CD4-positive, alpha-beta T cell treated with Interleukin-2 at 100 ng/mL for 4 hours (primary cell): ENCODE data around the gene TSGA10.
A peak's percentile ranks its signal among the peaks of the same experiment; 100 is the strongest.
"Not testable (repeated sequence)": the region's sequence is repeated elsewhere in the genome, so short reads cannot be mapped to it uniquely, and the experiment has no call there.

ENCODE experiments used
- DNase-seq: peaks from one replicate; pipeline ENCODE4 v3.0.0-alpha.2; 2020; ENCODE audit warnings: low spot score

The TSGA10 gene

DNA sequence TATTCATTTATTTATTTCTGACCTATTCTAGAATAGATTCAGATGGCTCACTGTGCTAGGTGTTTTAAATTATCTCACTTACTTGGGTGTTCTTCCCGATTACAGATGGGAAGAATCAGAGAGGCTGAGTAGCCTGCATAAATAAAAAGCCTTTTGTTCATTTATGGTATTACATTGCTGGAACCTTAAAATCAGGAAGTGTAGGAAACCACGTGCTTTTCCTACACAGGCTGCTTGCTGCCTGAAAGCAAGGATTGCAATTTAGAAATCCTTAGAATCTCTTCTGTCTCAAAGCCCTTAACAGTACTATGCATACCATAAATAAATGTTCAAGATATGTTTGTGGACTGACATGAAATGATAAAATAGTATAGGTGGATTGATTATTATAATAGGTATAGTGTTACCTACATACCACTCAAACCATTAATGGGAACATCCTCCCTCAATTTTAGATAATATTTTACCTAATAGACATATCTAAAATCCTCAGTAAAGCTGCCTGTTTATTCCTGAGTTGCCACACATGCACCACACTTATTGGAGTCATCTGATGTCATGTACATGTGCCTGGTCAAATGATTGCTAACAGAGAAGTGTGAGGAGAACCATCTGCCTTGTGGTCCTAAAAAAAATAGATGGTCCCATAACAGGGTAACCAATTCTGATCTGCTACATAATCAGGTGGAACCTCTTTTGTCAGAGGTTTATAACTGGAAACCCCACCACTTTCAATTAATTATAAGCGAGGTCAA is 86.7 kb downstream of the TSGA10 start:
- DNase-seq = no peak

DNA sequence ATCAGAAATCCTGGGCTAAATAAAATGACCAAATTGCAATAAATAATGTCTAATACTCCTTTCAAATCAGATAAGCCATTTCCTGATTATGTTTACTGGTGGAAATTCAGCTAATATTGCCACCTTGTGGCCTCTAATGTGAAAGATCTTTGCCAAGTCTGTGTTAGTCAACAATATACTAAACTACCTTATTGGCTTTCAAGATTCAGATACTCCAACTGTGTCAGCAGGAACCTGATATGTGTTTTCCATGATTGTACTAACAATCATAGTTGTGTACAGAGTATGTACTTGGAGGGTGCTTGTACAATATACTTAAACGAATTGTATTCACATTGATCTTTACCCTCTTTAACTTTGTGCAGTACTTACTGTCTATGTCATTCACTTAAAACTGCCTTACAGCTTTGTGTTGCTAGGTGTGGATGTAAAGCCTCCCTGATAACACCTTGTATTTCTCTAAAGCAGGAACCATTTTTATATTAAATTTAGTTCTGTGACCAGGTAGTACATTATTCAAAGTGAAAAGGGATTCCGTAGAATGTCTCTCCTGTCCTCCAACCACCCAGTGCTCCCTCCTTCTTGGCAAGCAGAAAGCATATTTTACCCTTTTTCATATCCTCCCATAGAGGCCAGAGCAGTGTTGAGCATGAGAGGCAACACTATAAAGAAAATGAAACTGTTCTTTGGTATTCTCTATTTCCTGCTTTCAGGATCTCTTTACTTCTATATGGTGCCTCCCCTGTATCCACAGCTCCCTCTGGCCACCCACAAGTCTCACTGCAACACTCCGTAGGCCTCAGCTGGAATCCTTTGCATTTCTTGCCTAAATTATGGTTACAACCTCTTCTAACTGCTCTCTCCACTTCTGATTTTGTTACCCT is 88.4 kb downstream of the TSGA10 start:
- DNase-seq = peak; percentile 56

DNA sequence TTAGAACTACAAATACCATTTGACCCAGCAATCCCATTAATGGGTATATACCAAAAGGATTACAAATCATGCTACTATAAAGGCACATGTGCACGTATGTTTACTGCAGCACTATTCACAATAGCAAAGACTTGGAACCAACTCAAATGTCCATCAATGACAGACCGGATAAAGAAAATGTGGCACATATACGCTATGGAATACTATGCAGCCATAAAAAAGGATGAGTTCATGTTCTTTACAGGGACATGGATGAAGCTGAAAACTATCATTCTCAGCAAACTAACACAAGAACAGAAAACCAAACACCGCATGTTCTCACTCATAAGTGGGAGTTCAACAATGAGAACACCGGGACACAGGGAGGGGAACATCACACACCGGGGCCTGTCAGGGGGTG is 105.6 kb downstream of the TSGA10 start:
- DNase-seq = not testable (repeated sequence)

DNA sequence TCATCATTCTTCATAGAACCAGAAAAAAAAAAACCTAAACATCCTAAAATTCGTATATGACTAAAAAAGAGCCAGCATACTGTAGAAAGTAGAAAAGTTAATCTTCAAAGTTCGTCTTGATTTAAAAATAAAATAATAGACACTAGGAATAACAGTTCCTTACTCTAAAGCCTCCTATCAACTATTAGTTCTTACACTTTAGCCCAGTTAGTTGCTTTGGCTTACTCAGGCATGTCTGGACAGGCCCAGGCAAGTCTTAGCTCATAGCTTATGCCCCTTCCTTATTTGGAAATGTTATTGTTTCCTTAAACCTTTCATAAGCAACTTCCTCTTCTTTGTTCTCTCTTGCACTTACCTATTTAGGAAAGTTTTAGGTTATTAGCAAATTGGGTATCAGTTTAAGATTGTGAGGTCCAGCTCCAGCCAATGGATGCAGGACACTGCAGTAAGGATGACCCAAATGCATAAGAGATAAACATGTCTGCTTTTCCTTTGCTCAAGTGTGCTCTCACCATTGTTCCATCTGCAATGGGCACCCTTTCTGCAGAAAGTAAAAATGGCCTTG is 113.9 kb downstream of the TSGA10 start:
- DNase-seq = not testable (repeated sequence)

DNA sequence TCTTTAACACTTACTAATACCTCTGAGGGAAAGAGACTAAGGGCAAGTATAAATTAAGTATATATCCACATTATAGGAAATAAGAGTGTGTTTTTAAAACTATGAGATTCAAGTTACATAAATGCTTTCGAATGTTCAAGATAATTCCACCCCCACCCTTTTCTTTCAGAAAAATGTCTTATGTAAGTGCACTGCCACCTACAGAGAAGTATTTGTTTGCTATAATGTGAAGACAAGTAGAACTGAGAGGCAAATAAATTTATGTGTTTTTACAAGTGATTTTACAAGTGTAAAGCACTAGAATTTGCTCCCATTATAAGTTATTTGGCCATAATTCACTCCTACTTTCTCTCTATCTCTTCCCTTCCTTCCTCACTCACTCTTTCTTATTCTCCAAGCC is 118.8 kb downstream of the TSGA10 start:
- DNase-seq = no peak

DNA sequence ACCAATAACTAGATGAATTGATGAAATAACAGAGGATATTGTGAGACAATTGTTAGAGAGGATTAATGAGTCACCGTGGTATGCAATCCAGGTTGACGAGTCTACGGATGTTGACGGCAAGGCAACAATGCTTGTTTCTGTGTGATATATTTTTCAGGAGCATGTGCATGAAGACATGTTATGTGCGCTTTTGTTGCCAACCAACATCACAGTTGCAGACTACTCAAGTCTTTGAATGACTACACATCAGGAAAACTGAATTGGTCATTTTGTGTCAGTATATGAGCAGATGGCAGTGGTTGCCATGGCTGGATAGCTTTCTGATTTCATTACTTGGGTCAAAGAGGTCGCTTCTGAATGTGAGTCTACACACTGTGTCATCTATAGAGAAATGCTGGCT is 122.0 kb downstream of the TSGA10 start:
- no peak for DNase-seq

DNA sequence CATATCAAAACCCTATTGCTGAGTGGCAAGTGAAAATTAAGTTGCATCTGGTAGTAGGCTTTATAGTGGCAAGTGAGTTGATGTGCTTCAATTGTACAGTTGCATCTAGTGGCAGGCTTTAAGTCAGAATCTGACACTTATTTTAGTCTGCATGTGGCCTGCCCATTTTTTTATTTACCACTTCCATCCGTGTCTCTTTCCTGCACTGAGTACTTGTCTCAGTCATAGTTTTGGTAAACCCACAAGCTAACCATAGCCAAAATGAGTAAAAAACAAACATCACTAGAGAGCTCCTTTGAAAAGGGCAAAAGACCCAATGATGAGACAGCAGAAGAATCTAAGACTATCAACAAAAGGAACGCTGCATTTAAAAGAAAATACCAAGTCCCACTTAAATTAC is 122.7 kb downstream of the TSGA10 start:
- no peak for DNase-seq

DNA sequence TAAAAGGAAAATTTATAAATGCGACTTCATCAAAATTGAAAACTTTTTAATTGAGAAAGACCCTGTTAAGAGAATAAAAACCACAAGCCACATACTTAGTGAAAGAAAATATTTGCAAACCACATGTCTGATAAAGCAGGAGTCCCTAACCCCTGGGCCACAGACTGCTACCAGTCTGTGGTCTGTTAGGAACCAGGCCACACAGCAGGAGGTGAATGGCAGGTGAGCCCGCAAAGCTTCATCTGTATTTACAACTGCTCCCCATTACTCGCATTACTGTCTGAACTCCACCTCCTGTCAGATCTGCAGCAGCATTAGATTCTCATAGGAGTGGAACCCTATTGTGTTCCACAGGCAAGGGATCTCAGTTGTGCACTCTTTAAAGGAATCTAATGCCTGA is 123.3 kb downstream of the TSGA10 start:
- no peak for DNase-seq

DNA sequence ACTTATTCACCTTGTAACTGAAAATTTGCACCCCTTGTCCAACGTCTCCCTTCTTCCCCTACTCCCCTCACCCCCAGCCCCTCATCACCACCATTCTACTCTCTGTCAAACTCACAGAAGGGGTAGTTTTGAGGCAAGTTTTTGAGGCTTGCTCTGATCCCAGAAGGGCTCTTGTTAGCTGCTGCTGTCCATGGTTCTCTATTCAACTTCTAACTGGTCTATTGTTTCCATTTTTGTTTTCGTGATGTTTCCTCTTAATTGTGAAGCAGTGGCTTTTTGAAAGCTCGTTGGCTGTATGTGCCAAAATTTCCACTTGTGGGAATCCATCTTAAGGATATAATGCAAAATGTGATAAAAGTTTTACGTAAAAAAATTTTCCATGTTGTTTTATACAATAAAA is 126.2 kb downstream of the TSGA10 start:
- DNase-seq = no peak

DNA sequence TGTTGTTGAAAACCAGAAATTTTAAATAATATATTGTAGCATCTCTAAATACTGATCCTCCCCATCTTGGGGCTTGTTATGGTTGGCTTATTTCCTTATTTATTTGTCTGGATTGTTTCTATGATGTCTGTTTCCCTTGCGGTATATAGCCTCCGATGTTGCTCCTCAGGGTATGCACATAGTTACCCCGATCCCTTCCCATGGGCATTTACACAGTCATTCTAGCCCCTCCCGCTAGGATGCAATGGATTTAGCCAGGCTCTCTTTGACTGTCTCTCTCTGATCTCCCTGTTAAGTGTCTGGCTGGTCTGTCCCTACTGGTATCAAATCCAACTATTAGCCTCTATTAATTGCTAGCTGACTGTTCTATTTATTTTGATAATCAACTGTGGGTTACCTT is 126.9 kb downstream of the TSGA10 start:
- no peak for DNase-seq

DNA sequence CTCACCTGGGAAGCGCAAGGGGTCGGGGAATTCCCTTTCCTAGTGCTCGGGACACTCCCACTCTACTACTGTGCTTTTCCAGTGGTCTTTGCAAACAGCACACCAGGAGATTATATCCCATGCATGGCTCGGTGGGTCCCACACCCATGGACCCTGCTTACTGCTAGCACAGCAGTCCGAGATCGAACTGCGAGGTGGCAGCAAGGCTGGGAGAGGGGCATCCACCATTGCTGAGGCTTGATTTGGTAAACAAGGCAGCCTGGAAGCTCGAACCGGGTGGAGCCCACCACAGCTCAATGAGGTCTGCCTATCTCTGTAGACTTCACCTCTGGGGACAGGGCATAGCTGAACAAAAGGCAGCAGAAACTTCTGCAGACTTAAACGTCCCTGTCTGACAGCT is 154.0 kb downstream of the TSGA10 start:
- no peak for DNase-seq

DNA sequence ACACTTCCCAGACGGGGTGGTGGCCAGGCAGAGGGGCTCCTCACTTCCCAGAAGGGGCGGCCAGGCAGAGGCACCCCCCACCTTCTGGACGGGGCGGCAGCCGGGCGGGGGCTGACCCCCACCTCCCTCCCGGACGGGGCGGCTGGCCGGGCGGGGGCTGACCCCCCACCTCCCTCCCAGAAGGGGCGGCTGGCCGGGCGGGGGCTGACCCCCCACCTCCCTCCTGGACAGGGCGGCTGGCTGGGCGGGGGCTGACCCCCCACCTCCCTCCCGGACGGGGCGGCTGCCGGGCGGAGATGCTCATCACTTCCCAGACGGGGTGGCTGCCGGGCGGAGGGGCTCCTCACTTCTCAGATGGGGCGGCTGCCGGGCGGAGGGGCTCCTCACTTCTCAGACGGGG is 166.0 kb downstream of the TSGA10 start:
- DNase-seq = not testable (repeated sequence)

DNA sequence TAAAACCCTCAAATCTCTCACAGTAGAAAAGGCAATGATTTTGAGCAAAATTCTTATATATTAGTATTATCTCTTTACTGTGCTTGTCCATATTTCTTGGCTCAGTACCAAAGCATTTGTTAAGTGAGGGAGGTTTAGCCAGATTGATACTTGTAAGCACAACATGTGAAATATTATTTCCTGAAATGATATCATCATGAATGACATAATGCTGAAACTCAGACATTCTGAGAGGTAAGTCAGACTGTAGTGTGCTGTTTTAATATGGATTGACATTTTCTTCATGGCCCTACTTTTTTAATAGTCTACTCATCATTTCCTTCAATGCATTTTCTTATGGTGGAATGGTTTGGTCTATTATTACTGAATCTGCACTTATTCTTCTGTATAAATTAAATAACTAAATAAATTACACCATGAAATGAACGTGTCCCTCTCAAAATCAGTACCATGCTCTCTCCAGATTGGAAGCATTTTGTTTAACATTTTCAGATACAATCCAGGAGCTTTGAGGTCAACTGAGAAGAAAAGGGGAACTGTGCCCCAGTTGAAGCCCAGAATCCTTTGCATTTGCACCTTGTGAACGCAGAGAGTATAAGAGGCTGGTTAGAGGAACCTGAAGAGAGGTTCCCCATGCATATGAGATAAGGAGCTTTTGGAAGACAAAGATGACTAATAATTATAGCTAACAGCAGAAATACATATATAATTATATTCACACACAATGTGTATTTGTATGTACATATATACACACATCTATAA is 168.7 kb downstream of the TSGA10 start:
- DNase-seq = no peak

DNA sequence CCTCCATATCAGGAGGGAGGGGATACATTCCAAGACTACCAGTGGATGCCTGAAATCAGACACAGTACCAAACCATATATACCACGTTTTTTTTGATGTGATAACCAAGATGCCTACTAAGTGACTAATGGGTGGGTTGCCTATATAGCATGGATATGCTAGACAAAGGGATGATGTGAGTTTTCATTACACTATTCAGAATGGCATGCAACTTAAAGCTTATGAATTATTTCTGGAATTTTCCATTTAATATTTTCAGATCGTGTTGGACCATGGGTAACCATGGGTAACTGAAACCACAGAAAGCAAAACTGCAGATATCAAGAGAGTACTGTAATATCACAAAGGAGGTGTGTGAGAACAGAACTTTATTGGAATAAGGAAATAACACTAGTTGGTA is 179.1 kb downstream of the TSGA10 start:
- no peak for DNase-seq

DNA sequence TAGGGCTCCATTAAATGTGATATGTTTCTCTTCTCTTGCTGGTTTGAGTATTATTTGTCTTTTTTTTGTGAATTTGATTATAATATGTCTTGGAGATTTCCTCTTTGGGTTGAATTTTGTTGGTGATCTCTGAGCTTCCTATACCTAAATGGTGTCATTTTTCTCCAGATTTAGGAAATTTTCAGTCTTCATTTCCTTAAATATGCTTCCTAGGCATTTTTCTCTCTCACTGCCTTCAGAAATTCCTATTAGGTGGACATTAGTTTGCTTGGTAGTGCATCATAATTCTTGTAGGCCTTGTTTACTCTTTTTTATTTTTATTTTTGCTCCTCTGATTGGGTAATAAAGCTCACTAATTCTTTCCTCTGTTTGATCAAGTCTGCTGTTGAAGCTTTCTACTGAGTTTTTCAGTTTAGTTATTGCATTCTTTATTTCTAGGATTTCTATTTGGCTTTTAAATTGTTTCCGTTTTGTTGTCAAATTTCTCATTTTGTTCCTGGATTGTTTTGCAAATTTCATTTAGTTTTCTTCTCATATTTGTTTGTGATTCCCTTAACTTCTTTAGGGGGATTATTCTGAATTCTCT is 182.1 kb downstream of the TSGA10 start:
- DNase-seq = no peak

DNA sequence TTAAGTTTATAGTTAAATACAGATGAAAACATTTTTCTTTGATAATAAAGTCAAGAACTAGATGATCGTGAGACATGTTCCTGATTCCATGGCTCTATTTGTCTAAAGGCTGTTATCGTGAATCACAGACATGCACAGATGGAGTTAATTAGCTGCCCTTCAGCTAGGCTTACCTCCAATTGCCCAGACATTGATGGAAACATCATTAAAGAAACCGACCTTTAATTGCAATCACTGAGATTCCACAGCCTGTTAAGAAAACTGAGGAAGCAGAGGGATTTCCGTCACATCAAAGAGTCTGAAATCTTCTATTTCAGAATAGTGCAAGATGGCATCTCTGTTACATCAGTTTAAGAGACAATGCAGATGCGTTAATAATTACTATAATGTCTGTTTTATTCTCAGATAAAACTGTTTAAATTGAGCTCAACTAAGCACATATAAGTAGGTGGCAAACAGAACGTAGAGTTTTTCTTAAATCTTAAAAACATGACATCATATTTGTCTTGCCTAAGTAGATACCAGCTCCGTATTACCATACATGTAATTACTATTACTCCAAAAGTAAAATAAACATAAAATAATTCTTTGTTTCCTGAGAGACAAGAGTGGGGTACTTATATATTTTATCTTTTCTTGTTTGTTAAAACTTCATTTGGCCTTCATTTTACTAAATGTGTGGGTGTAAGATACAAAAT is 194.8 kb downstream of the TSGA10 start:
- DNase-seq = no peak

DNA sequence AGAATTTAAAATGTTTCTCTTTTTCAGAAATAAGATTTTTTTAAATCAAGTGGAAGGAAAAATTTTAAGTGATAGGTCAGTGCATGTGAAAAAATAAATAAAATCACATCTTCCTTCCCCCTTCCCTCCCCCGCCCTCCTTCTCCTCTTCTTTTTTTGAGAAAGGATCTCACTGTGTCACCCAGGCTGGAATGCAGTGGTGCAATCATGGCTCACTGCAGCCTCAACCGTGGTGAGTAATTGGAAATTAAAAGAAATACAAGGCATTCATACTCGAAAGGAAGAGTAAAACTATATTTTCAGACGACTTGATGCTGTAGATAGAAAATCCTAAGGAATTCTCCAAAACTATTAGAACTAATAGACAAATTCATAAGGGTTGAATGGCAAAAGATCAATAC is 201.8 kb downstream of the TSGA10 start:
- no peak for DNase-seq

DNA sequence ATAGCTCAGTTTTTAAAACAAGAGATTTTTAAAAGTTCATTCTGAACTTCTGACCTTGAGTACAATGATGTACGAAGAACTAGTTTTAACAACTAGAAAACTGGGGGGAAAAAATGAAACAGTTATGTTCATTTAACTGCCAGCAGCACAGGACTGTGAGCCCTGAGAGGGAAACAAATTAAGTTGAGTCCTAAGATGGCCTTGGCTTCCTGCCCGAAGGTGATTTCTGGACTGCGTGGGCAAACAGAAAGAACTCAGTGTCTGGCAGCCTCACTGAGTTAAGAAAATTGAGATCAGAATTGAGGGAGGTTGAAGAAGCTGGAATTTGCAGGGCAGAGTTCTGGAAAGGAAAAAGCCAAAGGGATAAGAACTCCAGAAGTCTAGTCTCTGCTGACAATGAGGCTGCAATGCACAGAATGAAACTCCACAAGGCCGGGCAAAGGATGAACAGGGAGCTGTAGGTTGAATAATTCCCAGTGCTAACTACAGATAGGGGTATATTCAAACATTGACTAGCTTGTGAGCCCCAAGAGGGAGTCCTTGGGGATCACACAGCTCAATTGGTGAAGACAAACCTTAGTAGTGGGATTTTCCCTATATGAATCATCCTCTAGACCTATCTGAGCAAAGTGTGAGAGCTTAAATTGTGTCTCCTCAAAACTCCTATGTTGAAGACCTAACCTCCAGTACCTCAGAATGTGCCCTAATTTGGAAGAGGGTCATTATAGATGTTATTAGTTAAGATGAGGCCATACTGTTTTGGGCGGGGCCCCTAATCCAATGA is 205.6 kb downstream of the TSGA10 start:
- no peak for DNase-seq

DNA sequence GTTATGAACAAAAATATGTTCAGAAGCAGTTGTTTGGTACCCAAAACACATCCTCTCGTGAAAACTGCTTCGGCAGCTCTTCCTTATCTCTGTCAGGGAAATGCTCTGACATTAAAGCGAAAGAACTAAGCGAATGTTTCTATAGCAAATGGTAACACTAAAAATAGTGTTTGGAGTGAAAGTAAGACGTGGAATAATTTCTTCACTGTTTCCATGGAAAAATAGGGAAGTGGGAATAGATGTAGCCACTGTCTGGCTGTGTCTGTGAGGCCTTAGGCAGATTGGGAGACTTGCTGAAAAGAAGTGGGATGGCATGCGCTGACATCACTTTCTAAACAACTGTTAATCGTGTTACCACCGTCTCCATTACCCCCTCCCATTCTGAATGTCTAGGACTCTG is 207.2 kb downstream of the TSGA10 start:
- DNase-seq = no peak
